Cardiac fibroblast (primary cell): ENCODE data around the gene COPS4.
"Not testable (repeated sequence)": the region's sequence is repeated elsewhere in the genome, so short reads cannot be mapped to it uniquely, and the experiment has no call there.

Experiments
- DNase-seq, 2 donors: peaks; one replicate each; pipeline versions ENCODE4 v3.0.0 to v3.0.0-alpha.2; 2010; ENCODE audit warnings: low read depth in 2 of 2
- H3K4me3 ChIP-seq, 2 donors: replicated peaks in 1 of 2; 1 replicate in 1 of 2; 2 replicates in 1 of 2; pipeline ENCODE4 v1.5.1; 2011; ENCODE audit warnings: low read depth in 2 of 2, low read length in 2 of 2, mild to moderate bottlenecking in 2 of 2, moderate library complexity in 1 of 2
- TF ChIP-seq, protein P1 (sequence below): IDR thresholded peaks from one replicate; pipeline ENCODE4 v1.5.1; 2011; ENCODE audit warnings: low read depth, mild to moderate bottlenecking, low read length, inconsistent platforms

Gene COPS4

DNA sequence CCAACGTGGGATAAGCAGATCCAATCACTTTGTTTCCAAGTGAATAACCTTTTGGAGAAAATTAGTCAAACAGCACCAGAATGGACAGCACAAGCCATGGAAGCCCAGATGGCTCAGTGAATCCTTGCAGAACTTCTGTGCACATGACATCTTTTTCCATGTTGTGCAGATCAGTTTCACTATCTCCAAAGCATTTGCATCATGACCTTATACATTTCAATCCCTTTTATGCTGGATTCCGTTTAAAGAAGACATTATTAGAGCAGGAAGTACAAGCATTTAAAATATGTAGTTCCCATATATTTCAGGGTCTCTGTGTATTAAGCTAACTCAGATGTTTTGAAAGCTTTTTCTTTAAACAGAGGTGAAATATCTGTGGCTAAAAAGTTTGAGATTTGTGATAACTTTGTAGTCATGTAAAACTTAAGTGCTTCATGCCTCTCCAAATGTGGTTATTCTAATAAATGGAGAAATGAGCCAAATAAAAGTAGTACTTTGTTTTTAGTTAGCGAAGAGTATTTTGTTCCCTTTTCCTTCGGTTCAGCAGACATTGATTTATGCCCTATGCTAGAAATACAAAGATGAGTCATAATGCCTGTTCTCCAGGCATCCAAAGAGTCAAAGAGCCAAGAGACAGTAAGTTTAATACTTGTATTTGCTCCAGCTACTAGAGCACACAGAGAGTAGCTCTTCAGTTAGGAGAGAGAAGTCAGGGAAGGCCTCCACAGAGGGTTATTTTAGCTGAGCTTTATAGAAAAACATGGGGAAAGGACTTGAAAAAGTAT, 40.5 kb downstream of the COPS4 start:
- peak; percentile 8 to 51 for DNase-seq
- TF ChIP-seq, protein P1, sequence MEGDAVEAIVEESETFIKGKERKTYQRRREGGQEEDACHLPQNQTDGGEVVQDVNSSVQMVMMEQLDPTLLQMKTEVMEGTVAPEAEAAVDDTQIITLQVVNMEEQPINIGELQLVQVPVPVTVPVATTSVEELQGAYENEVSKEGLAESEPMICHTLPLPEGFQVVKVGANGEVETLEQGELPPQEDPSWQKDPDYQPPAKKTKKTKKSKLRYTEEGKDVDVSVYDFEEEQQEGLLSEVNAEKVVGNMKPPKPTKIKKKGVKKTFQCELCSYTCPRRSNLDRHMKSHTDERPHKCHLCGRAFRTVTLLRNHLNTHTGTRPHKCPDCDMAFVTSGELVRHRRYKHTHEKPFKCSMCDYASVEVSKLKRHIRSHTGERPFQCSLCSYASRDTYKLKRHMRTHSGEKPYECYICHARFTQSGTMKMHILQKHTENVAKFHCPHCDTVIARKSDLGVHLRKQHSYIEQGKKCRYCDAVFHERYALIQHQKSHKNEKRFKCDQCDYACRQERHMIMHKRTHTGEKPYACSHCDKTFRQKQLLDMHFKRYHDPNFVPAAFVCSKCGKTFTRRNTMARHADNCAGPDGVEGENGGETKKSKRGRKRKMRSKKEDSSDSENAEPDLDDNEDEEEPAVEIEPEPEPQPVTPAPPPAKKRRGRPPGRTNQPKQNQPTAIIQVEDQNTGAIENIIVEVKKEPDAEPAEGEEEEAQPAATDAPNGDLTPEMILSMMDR, result no peak
- no peak overlapping the region for H3K4me3 ChIP-seq

DNA sequence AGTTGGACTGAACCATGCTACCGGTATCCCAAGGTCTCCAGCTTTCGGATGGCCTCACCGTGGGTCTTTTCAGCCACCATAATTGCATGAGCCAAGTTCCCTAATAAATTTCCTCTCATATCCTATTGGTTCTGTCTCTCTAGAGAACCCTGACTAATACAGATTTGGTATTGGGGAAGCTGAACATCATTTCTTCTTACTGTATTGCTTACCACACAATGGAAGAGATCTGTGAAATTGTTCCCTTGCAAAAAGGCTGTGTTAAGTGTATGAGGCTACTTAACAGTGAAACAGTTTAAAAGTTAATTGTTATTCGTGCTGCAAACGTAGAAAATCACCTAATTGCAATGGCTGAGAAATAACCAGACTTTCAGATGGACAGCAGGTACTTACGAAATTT, 45.6 kb downstream of the COPS4 start:
- TF ChIP-seq, protein P1, result no peak
- no peak for DNase-seq

DNA sequence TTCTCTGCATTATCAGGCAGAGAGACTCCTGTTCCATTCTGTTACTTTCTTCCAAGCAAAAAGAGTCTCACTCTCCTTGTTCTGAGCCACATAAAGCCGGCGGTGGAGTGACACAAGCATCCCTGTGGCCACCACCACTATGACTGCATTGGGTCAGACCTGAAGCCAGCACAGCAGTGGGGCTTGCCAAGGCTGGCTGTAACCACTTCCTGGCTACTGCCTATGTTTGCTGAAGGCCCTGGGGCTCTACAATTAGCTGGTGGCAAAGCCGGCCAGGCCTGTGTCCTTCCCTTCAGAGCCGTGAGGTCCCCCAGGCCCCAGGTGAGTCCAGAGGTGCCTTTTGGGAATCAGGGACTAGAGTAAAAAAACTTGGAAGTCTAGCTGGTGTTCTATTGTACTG, 47.8 kb downstream of the COPS4 start:
- TF ChIP-seq, protein P1, result no peak
- no peak overlapping the region for H3K4me3 ChIP-seq
- DNase-seq, result peak; percentile 3 to 9

More for the DNA sequence above, 45.6 kb downstream of the COPS4 start:
- H3K4me3 ChIP-seq, result no peak overlapping the region

DNA sequence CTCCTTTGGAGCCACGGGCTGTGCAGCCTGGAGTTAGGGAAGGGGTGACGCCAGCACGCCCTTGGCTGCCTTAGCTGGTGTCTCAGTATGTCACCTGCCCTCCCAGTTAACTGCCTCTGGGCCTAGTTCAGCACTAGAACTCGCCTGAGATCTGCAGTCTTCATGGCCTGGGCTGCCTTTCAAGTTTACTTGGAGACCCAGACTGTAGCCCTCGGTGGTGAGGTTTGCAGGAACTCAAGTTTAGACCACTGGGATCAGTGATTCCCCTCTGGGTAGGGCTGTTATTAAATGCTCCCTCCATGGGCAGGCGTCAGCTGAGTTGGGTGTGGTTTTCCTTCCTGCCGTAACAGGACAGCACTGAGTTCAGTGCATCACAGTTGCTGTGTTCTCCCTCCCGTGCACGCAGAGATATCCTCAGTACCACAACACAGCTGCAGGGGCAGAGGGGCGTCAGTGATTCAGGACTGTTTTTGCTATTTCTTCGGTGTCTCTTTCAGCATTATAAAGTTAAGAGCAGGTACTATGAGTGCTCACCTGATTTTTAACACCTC, 49.0 kb downstream of the COPS4 start:
- DNase-seq, result peak in 1 of 2 donors; percentile 15
- H3K4me3 ChIP-seq, result no peak overlapping the region
- TF ChIP-seq, protein P1, result no peak

DNA sequence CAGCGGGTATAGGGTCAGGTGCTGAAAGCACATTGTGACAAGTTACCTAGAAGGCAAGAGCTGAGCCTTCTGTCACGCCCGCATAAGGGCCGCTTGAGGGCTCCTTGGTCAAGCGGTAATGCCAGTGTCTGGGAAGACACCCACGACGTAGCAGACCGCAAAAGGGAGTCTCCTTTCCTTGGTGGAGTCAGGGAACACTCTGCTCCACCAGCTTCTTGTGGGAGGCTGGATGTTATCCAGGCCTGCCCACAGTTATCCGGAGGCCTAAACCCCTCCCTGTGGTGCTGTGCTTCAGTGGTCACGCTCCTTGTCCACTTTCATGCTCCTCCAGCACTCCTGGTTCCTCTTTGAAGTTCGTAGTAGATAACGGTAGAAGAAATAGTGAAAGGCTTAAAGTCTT, 50.0 kb downstream of the COPS4 start:
- not testable (repeated sequence) for H3K4me3 ChIP-seq, DNase-seq

DNA sequence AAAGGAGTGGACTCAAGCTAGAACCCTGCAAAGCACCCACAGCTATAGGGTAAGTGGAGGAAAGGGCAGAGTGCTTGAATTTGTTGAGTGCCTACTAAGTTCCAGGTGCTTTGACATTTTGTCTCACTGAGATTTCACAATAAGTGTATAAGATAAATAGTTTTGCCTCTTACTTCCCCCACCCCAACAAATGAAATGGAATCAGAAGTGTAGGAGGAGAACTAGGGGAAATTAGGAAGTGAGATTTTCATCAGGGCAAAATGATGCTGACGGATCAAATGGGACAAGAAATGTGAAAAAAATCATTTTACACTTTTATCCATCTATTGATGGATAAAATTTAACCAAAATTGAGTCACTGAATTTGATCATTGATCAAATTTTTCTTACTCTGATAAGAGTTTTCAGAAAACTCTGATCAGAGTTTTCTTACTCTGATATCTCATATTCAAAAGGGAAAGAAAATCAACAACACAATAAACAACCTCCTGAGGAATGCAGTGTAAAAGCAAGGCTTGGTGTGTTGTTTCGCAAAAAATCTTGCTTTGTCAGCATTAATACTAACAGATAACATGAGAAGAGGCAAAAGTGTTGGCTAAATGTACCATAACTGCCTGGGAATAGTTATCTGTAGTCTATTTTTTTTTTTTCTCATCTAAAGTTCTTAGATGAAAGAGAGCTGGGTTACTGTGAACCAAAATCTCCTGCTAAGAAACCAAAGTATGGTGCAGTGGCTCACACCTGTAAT, 54.6 kb downstream of the COPS4 start:
- H3K4me3 ChIP-seq, result no peak overlapping the region
- DNase-seq, result no peak
- TF ChIP-seq, protein P1, result no peak

DNA sequence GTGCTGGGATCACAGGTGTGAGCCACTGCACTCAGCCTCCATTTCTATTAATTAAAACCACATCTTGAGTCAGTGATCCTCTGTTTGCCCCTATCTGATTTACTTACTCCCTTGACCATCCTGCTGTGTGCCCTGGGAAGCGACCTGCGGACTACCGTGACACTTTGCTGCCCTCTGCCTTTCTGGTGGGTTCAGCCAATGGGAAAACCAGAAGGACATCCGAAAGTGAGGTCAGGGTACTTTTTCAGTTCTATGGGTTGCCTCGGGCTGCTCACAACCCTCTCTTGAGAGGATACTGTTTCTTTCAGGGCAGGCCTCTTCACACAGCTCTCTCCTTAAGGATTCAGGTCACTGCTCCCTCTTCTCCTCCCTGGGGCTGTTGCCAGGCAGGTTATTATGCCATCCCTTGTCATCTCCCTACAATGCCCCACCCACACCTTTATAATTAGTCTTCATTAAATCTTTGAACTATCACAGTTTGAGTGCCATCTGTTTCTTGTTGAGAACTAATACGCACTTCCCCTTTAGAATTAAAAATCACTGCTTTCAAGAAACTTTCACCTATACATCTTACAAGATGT, 58.2 kb downstream of the COPS4 start:
- no peak overlapping the region for H3K4me3 ChIP-seq
- no peak for DNase-seq
- TF ChIP-seq, protein P1, result no peak
